ENCODE results near the gene ZNF410.

- no peak for TF ChIP-seq CTCF (IDR thresholded peaks at IDR 0.05)
- no peak for TF ChIP-seq EP300 (IDR thresholded peaks at IDR 0.05)
- TF ChIP-seq POLR2A (IDR thresholded peaks at IDR 0.05), result no peak
Measured at GRCh38 chr14:73842201-73842600, 44.5 kb upstream of the ZNF410 start.
